B cell (primary cell): ENCODE results near the gene TMCO6.
"Not testable (repeated sequence)": the region's sequence is repeated elsewhere in the genome, so short reads cannot be mapped to it uniquely, and the experiment has no call there.

Experiments
- EZH2 ChIP-seq: IDR thresholded peaks from 2 replicates; pipeline ENCODE4 v1.6.1; 2012; ENCODE audit warnings: borderline replicate concordance, low read depth, mild to moderate bottlenecking, moderate library complexity, low read length; ENCODE audit not compliant: insufficient read depth, poor library complexity, severe bottlenecking
- TF ChIP-seq, protein P1 (sequence below): fragments of 200-600 bp; IDR thresholded peaks from one replicate; pipeline ENCODE4 v1.8.0; 2022; ENCODE audit warnings: antibody characterized with exemption, mild to moderate bottlenecking

- TF ChIP-seq, protein P1, sequence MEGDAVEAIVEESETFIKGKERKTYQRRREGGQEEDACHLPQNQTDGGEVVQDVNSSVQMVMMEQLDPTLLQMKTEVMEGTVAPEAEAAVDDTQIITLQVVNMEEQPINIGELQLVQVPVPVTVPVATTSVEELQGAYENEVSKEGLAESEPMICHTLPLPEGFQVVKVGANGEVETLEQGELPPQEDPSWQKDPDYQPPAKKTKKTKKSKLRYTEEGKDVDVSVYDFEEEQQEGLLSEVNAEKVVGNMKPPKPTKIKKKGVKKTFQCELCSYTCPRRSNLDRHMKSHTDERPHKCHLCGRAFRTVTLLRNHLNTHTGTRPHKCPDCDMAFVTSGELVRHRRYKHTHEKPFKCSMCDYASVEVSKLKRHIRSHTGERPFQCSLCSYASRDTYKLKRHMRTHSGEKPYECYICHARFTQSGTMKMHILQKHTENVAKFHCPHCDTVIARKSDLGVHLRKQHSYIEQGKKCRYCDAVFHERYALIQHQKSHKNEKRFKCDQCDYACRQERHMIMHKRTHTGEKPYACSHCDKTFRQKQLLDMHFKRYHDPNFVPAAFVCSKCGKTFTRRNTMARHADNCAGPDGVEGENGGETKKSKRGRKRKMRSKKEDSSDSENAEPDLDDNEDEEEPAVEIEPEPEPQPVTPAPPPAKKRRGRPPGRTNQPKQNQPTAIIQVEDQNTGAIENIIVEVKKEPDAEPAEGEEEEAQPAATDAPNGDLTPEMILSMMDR = not testable (repeated sequence)
- TF ChIP-seq EZH2 = not testable (repeated sequence)
These were observed 35.9 kb upstream of the TMCO6 start for GRCh38 chr5:140603446-140603698.
